CD4-positive, alpha-beta T cell treated with Interleukin-21 for 1 hour (primary cell): Measurements from ENCODE around the gene DGKD.
A peak's percentile ranks its signal among the peaks of the same experiment; 100 is the strongest.
"Not testable (repeated sequence)": the region's sequence is repeated elsewhere in the genome, so short reads cannot be mapped to it uniquely, and the experiment has no call there.

ENCODE experiments used
- DNase-seq: peaks from one replicate; pipeline ENCODE4 v3.0.0-alpha.2; 2020

The DGKD gene

GRCh38 chr2:233387667-233388528 is 33.6 kb downstream of the DGKD start:
- DNase-seq: no peak

- no peak for DNase-seq
These were observed 35.4 kb downstream of the DGKD start for GRCh38 chr2:233389601-233390125.

GRCh38 chr2:233395687-233396086 is 41.4 kb downstream of the DGKD start:
- no peak for DNase-seq

- not testable (repeated sequence) for DNase-seq
These were observed 42.7 kb downstream of the DGKD start for GRCh38 chr2:233396726-233397665.

GRCh38 chr2:233399306-233400225 is 45.3 kb downstream of the DGKD start:
- DNase-seq: peak; percentile 40

- no peak for DNase-seq
These were observed 46.0 kb downstream of the DGKD start for GRCh38 chr2:233400341-233400740.

- DNase-seq: no peak
These were observed 46.7 kb downstream of the DGKD start for GRCh38 chr2:233400961-233401360.

GRCh38 chr2:233402346-233402745 is 48.1 kb downstream of the DGKD start:
- no peak for DNase-seq

- DNase-seq: no peak
These were observed 48.5 kb downstream of the DGKD start for GRCh38 chr2:233402789-233403188.

- peak; percentile 80 for DNase-seq
These were observed 49.9 kb downstream of the DGKD start for GRCh38 chr2:233404222-233404621.

- DNase-seq: no peak
These were observed 52.6 kb downstream of the DGKD start for GRCh38 chr2:233406865-233407264.

- no peak for DNase-seq
These were observed 53.5 kb downstream of the DGKD start for GRCh38 chr2:233407771-233408181.

- DNase-seq: no peak
These were observed 54.3 kb downstream of the DGKD start for GRCh38 chr2:233408366-233409285.

GRCh38 chr2:233409286-233409991 is 55.1 kb downstream of the DGKD start:
- DNase-seq: peak; percentile 65

- DNase-seq: no peak
These were observed 56.0 kb downstream of the DGKD start for GRCh38 chr2:233410196-233410760.

GRCh38 chr2:233411162-233411561 is 56.9 kb downstream of the DGKD start:
- no peak for DNase-seq

GRCh38 chr2:233412405-233412804 is 58.1 kb downstream of the DGKD start:
- no peak for DNase-seq

- no peak for DNase-seq
These were observed 58.8 kb downstream of the DGKD start for GRCh38 chr2:233413046-233413445.

- peak; percentile 54 for DNase-seq
These were observed 59.4 kb downstream of the DGKD start for GRCh38 chr2:233413559-233414272.
